ENCODE measurements around the gene HSBP1. TPM values are rescaled to one million over a fixed set of nuclear protein-coding genes. Genes with fewer than 3 reads are reported as not detected.

Gene HSBP1
- total RNA-seq, 1 donor from 2014 or later = 175 TPM

DNA sequence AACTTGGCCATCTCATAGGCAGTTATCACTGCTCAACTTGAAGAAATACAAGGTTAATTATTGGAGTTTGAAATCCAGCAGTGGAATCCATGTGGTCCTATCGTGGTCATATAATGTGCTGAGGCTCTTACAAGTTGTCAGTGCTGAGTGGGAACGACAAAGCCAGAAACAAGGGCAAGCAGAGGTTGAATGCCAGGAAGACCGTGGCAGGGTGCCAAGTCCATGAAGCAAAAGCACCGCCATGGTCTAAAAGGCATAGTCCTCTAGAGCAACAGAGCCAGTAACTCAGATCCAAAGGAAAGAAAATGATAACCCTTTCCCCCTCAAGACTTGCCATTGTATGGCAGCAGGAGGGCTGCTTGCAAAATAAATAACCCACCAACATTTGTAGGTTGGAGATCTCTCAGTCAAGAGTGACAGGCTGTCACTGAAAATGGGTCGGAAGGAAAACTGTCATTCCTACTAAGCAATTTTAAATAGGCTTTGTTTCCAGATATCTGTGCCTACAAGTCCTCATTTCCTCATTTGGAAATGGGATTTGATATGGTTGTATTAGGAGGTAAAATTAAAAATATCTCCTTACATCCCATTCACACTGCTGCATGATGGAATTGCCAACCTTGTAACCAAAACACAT, 36.4 kb upstream of the HSBP1 start:
- Histone ChIP-seq H3K27me3 (ENCODE audit: low read depth) (no peaks in the 10 kb centered on the region), H3K4me3 (no peak overlapping the region), H3K27ac (replicated peaks) (peak overlapping the region; percentile 70)

DNA sequence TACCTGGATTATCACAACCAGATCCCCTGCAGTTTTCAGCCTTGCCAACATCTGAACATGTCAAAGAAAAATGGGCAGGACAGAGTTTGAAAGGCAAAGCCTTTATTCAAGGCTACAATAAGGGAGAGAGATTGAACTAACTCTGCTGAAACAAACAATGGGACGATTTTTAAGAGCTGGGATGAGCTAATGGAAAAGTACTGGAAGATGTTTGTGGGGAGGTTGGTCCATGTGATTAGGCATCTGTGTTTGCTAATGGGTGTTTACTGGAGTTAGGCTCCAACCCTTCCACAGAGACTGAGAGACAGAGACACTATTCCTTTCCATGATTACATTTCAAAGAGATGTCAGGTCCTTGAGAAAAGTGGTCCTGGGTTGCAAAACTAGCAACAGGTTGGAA, 35.0 kb upstream of the HSBP1 start:
- no peak overlapping the region for H3K27ac ChIP-seq (replicated peaks)
- no peak for DNase-seq

More for the DNA sequence above, 36.4 kb upstream of the HSBP1 start:
- peaks cover 34% of the 10 kb centered on the region for H3K4me1 ChIP-seq
- TF ChIP-seq, protein P1, sequence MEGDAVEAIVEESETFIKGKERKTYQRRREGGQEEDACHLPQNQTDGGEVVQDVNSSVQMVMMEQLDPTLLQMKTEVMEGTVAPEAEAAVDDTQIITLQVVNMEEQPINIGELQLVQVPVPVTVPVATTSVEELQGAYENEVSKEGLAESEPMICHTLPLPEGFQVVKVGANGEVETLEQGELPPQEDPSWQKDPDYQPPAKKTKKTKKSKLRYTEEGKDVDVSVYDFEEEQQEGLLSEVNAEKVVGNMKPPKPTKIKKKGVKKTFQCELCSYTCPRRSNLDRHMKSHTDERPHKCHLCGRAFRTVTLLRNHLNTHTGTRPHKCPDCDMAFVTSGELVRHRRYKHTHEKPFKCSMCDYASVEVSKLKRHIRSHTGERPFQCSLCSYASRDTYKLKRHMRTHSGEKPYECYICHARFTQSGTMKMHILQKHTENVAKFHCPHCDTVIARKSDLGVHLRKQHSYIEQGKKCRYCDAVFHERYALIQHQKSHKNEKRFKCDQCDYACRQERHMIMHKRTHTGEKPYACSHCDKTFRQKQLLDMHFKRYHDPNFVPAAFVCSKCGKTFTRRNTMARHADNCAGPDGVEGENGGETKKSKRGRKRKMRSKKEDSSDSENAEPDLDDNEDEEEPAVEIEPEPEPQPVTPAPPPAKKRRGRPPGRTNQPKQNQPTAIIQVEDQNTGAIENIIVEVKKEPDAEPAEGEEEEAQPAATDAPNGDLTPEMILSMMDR (IDR thresholded peaks at IDR 0.05; ENCODE audit: borderline replicate concordance) = no peak
- no peaks in the 10 kb centered on the region for H3K9me3 ChIP-seq (replicated peaks)
- intact Hi-C loops (cut with micrococcal nuclease) = no loop called here
- H3K36me3 ChIP-seq = no peaks in the 10 kb centered on the region
- DNase-seq = peak; percentile 78

DNA sequence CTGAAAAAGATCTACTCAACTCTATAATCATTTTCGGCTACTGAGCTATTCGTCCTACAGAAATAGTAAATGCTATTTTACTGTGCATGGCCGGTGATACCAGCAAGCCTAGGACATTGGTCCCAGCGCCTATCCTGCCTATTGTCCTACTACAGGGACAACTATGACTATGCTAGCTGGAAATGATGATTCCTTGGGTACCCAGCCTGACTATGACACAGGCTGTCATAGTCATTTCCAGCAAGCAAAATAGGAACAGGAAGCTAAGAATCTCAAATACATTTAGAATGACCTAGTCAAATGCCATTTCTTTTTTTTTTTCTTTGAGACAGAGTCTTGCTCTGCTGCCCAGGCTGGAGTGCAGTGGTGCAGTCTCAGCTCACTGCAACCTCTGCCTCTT, 33.7 kb upstream of the HSBP1 start:
- Histone ChIP-seq H3K4me1 (peaks cover 40% of the 10 kb centered on the region), H3K36me3 (no peaks in the 10 kb centered on the region), H3K4me3 (no peak overlapping the region), H3K27ac (replicated peaks) (no peak overlapping the region), H3K9me3 (replicated peaks) (no peaks in the 10 kb centered on the region), H3K27me3 (ENCODE audit: low read depth) (no peaks in the 10 kb centered on the region)
- no peak for DNase-seq
- intact Hi-C loops (cut with micrococcal nuclease) = no loop called here
- TF ChIP-seq, protein P1 (IDR thresholded peaks at IDR 0.05; ENCODE audit: borderline replicate concordance) = no peak

More for the DNA sequence above, 35.0 kb upstream of the HSBP1 start:
- Histone ChIP-seq H3K4me1 (peaks cover 38% of the 10 kb centered on the region), H3K27me3 (ENCODE audit: low read depth) (no peaks in the 10 kb centered on the region), H3K9me3 (replicated peaks) (no peaks in the 10 kb centered on the region), H3K36me3 (no peaks in the 10 kb centered on the region), H3K4me3 (no peak overlapping the region)
- intact Hi-C loops (cut with micrococcal nuclease) = no loop called here
- TF ChIP-seq, protein P1 (IDR thresholded peaks at IDR 0.05; ENCODE audit: borderline replicate concordance) = no peak

DNA sequence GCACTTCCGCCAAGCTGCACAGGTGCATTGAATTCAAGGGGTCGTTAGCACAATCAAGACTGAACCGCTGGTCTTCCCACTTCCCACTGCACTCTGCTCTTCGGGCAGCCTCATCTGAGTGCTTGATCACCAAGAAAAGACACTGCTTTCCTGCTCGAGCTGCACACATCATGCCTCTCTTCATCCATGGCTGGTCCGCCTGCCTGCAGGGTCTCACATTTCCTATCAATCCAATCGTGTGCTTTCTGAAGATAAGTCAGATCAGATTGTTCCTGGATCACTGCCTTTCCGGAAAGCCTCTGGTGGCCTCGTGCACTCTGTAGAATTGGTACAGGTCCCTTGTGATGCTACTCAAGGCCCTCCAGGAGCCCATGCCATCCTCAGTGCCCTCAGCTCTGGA, 30.8 kb upstream of the HSBP1 start:
- no peaks in the 10 kb centered on the region for H3K27me3 ChIP-seq (ENCODE audit: low read depth)
- DNase-seq = no peak
- no peak overlapping the region for H3K27ac ChIP-seq (replicated peaks)
- no peaks in the 10 kb centered on the region for H3K36me3 ChIP-seq
- H3K4me3 ChIP-seq = no peak overlapping the region
- intact Hi-C loops (cut with micrococcal nuclease) = no loop called here
- H3K9me3 ChIP-seq (replicated peaks) = no peaks in the 10 kb centered on the region
- H3K4me1 ChIP-seq = peaks cover 43% of the 10 kb centered on the region
- TF ChIP-seq, protein P1 (IDR thresholded peaks at IDR 0.05; ENCODE audit: borderline replicate concordance) = no peak

DNA sequence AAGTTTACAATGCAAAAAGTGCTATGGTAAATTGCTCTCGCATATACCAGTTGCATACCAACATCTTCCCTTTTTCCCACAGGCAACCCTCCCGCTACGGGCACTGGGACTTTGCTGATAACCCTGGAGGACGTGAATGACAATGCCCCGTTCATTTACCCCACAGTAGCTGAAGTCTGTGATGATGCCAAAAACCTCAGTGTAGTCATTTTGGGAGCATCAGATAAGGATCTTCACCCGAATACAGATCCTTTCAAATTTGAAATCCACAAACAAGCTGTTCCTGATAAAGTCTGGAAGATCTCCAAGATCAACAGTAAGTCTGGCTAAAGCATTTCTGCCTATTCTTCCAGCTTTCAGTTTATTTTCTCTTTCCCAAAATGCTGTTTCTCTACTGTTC, 27.9 kb upstream of the HSBP1 start:
- TF ChIP-seq, protein P1 (IDR thresholded peaks at IDR 0.05; ENCODE audit: borderline replicate concordance) = no peak
- peak overlapping the region; percentile 6 for H3K4me3 ChIP-seq
- no peaks in the 10 kb centered on the region for H3K36me3 ChIP-seq
- no peaks in the 10 kb centered on the region for H3K9me3 ChIP-seq (replicated peaks)
- no peaks in the 10 kb centered on the region for H3K27me3 ChIP-seq (ENCODE audit: low read depth)
- intact Hi-C loops (cut with micrococcal nuclease) = no loop called here
- peak overlapping the region; percentile 21 for H3K27ac ChIP-seq (replicated peaks)
- no peak for DNase-seq
- H3K4me1 ChIP-seq = peaks cover 47% of the 10 kb centered on the region

Data from left ventricle myocardium inferior (tissue), 1 donor.